ENCODE data around the gene SHLD1. TPM values are rescaled to one million over a fixed set of nuclear protein-coding genes. Genes with fewer than 3 reads are reported as not detected.

Gene SHLD1
- total RNA-seq, 1 experiment from 2014 or later, result 13.1 TPM

- H3K9me2 ChIP-seq (replicated peaks; ENCODE audit: insufficient read depth, low read length), result no peaks in the 10 kb centered on the region
- no peaks in the 10 kb centered on the region for H3K36me3 ChIP-seq (ENCODE audit: insufficient read depth, low read length)
- H3K4me1 ChIP-seq (ENCODE audit: low read length), result no peaks in the 10 kb centered on the region
- no peaks in the 10 kb centered on the region for H3K27me3 ChIP-seq (ENCODE audit: low read length)
- no peak overlapping the region for H3K9ac ChIP-seq (ENCODE audit: low read length)
- H3K27ac ChIP-seq (ENCODE audit: low read length), result no peak overlapping the region
- no peaks in the 10 kb centered on the region for H3K9me3 ChIP-seq (ENCODE audit: low read length)
- H3K79me2 ChIP-seq (ENCODE audit: low read length), result no peaks in the 10 kb centered on the region
- H3K4me2 ChIP-seq (ENCODE audit: low read depth, low read length, poor library complexity, severe bottlenecking), result no peak overlapping the region
- H2AFZ ChIP-seq (ENCODE audit: low read length), result no peak overlapping the region
- H3K4me3 ChIP-seq (ENCODE audit: low read length), result no peak overlapping the region
- H4K20me1 ChIP-seq (ENCODE audit: insufficient read depth, low read depth, low read length), result 0 out of 2 replicates have a peak, but pooled peaks cover 5% of the 10 kb centered on the region
- no peak for DNase-seq
Measured at GRCh38 chr20:5833309-5833941, 83.2 kb downstream of the SHLD1 start.

GRCh38 chr20:5834436-5835005 is 84.3 kb downstream of the SHLD1 start:
- H4K20me1 ChIP-seq (ENCODE audit: insufficient read depth, low read depth, low read length), result 0 out of 2 replicates have a peak, but pooled peaks cover 5% of the 10 kb centered on the region
- H3K9me2 ChIP-seq (replicated peaks; ENCODE audit: insufficient read depth, low read length), result no peaks in the 10 kb centered on the region
- no peak for DNase-seq
- H2AFZ ChIP-seq (ENCODE audit: low read length), result no peak overlapping the region
- no peaks in the 10 kb centered on the region for H3K27me3 ChIP-seq (ENCODE audit: low read length)
- no peak overlapping the region for H3K4me3 ChIP-seq (ENCODE audit: low read length)
- H3K79me2 ChIP-seq (ENCODE audit: low read length), result no peaks in the 10 kb centered on the region
- no peaks in the 10 kb centered on the region for H3K36me3 ChIP-seq (ENCODE audit: insufficient read depth, low read length)
- H3K9me3 ChIP-seq (ENCODE audit: low read length), result no peaks in the 10 kb centered on the region
- H3K9ac ChIP-seq (ENCODE audit: low read length), result no peak overlapping the region
- H3K27ac ChIP-seq (ENCODE audit: low read length), result no peak overlapping the region
- no peaks in the 10 kb centered on the region for H3K4me1 ChIP-seq (ENCODE audit: low read length)
- no peak overlapping the region for H3K4me2 ChIP-seq (ENCODE audit: low read depth, low read length, poor library complexity, severe bottlenecking)

GRCh38 chr20:5835321-5835821 is 85.2 kb downstream of the SHLD1 start:
- no peaks in the 10 kb centered on the region for H3K9me2 ChIP-seq (replicated peaks; ENCODE audit: insufficient read depth, low read length)
- H3K27ac ChIP-seq (ENCODE audit: low read length), result no peak overlapping the region
- no peak overlapping the region for H3K4me3 ChIP-seq (ENCODE audit: low read length)
- H4K20me1 ChIP-seq (ENCODE audit: insufficient read depth, low read depth, low read length), result 0 out of 2 replicates have a peak, but pooled peaks cover 5% of the 10 kb centered on the region
- H3K9ac ChIP-seq (ENCODE audit: low read length), result no peak overlapping the region
- H3K4me2 ChIP-seq (ENCODE audit: low read depth, low read length, poor library complexity, severe bottlenecking), result no peak overlapping the region
- no peaks in the 10 kb centered on the region for H3K27me3 ChIP-seq (ENCODE audit: low read length)
- H3K9me3 ChIP-seq (ENCODE audit: low read length), result no peaks in the 10 kb centered on the region
- DNase-seq, result no peak
- H3K36me3 ChIP-seq (ENCODE audit: insufficient read depth, low read length), result no peaks in the 10 kb centered on the region
- no peak overlapping the region for H2AFZ ChIP-seq (ENCODE audit: low read length)
- no peaks in the 10 kb centered on the region for H3K79me2 ChIP-seq (ENCODE audit: low read length)
- H3K4me1 ChIP-seq (ENCODE audit: low read length), result no peaks in the 10 kb centered on the region

GRCh38 chr20:5835871-5836270 is 85.7 kb downstream of the SHLD1 start:
- H3K27ac ChIP-seq (ENCODE audit: low read length), result no peak overlapping the region
- no peaks in the 10 kb centered on the region for H3K79me2 ChIP-seq (ENCODE audit: low read length)
- H3K4me1 ChIP-seq (ENCODE audit: low read length), result no peaks in the 10 kb centered on the region
- H3K4me3 ChIP-seq (ENCODE audit: low read length), result no peak overlapping the region
- H3K9ac ChIP-seq (ENCODE audit: low read length), result no peak overlapping the region
- no peak for DNase-seq
- H3K36me3 ChIP-seq (ENCODE audit: insufficient read depth, low read length), result no peaks in the 10 kb centered on the region
- no peak overlapping the region for H3K4me2 ChIP-seq (ENCODE audit: low read depth, low read length, poor library complexity, severe bottlenecking)
- H3K9me2 ChIP-seq (replicated peaks; ENCODE audit: insufficient read depth, low read length), result no peaks in the 10 kb centered on the region
- no peaks in the 10 kb centered on the region for H3K27me3 ChIP-seq (ENCODE audit: low read length)
- H3K9me3 ChIP-seq (ENCODE audit: low read length), result no peaks in the 10 kb centered on the region
- 0 out of 2 replicates have a peak, but pooled peaks cover 5% of the 10 kb centered on the region for H4K20me1 ChIP-seq (ENCODE audit: insufficient read depth, low read depth, low read length)
- H2AFZ ChIP-seq (ENCODE audit: low read length), result no peak overlapping the region

GRCh38 chr20:5836569-5836968 is 86.4 kb downstream of the SHLD1 start:
- no peaks in the 10 kb centered on the region for H3K79me2 ChIP-seq (ENCODE audit: low read length)
- H4K20me1 ChIP-seq (ENCODE audit: insufficient read depth, low read depth, low read length), result 0 out of 2 replicates have a peak, but pooled peaks cover 5% of the 10 kb centered on the region
- DNase-seq, result no peak
- no peaks in the 10 kb centered on the region for H3K27me3 ChIP-seq (ENCODE audit: low read length)
- no peaks in the 10 kb centered on the region for H3K36me3 ChIP-seq (ENCODE audit: insufficient read depth, low read length)
- H3K4me3 ChIP-seq (ENCODE audit: low read length), result no peak overlapping the region
- no peaks in the 10 kb centered on the region for H3K9me2 ChIP-seq (replicated peaks; ENCODE audit: insufficient read depth, low read length)
- H3K4me2 ChIP-seq (ENCODE audit: low read depth, low read length, poor library complexity, severe bottlenecking), result no peak overlapping the region
- H3K9me3 ChIP-seq (ENCODE audit: low read length), result no peaks in the 10 kb centered on the region
- H3K27ac ChIP-seq (ENCODE audit: low read length), result no peak overlapping the region
- no peak overlapping the region for H3K9ac ChIP-seq (ENCODE audit: low read length)
- H3K4me1 ChIP-seq (ENCODE audit: low read length), result no peaks in the 10 kb centered on the region
- no peak overlapping the region for H2AFZ ChIP-seq (ENCODE audit: low read length)

GRCh38 chr20:5840411-5841002 is 90.3 kb downstream of the SHLD1 start:
- 0 out of 2 replicates have a peak, but pooled peaks cover 8% of the 10 kb centered on the region for H4K20me1 ChIP-seq (ENCODE audit: insufficient read depth, low read depth, low read length)

GRCh38 chr20:5841522-5841921 is 91.3 kb downstream of the SHLD1 start:
- no peak overlapping the region for H3K27ac ChIP-seq (ENCODE audit: low read length)
- H3K9me2 ChIP-seq (replicated peaks; ENCODE audit: insufficient read depth, low read length), result no peaks in the 10 kb centered on the region
- no peaks in the 10 kb centered on the region for H3K27me3 ChIP-seq (ENCODE audit: low read length)
- no peak overlapping the region for H2AFZ ChIP-seq (ENCODE audit: low read length)
- H3K4me3 ChIP-seq (ENCODE audit: low read length), result no peak overlapping the region
- DNase-seq, result no peak
- no peaks in the 10 kb centered on the region for H3K79me2 ChIP-seq (ENCODE audit: low read length)
- H3K4me1 ChIP-seq (ENCODE audit: low read length), result no peaks in the 10 kb centered on the region
- H4K20me1 ChIP-seq (ENCODE audit: insufficient read depth, low read depth, low read length), result 0 out of 2 replicates have a peak, but pooled peaks cover 8% of the 10 kb centered on the region
- no peak overlapping the region for H3K9ac ChIP-seq (ENCODE audit: low read length)
- no peaks in the 10 kb centered on the region for H3K9me3 ChIP-seq (ENCODE audit: low read length)
- H3K36me3 ChIP-seq (ENCODE audit: insufficient read depth, low read length), result no peaks in the 10 kb centered on the region
- H3K4me2 ChIP-seq (ENCODE audit: low read depth, low read length, poor library complexity, severe bottlenecking), result no peak overlapping the region

More at GRCh38 chr20:5840411-5841002, 90.3 kb downstream of the SHLD1 start:
- Histone ChIP-seq H3K9me2 (replicated peaks; ENCODE audit: insufficient read depth, low read length) (no peaks in the 10 kb centered on the region), H3K4me2 (ENCODE audit: low read depth, low read length, poor library complexity, severe bottlenecking) (no peak overlapping the region), H3K36me3 (ENCODE audit: insufficient read depth, low read length) (no peaks in the 10 kb centered on the region), H3K79me2 (ENCODE audit: low read length) (no peaks in the 10 kb centered on the region), H3K9me3 (ENCODE audit: low read length) (no peaks in the 10 kb centered on the region), H3K4me1 (ENCODE audit: low read length) (no peaks in the 10 kb centered on the region), H3K27me3 (ENCODE audit: low read length) (no peaks in the 10 kb centered on the region), H3K9ac (ENCODE audit: low read length) (no peak overlapping the region), H3K27ac (ENCODE audit: low read length) (no peak overlapping the region), H3K4me3 (ENCODE audit: low read length) (no peak overlapping the region), H2AFZ (ENCODE audit: low read length) (no peak overlapping the region)
- no peak for DNase-seq

GRCh38 chr20:5842465-5842864 is 92.3 kb downstream of the SHLD1 start:
- H3K9me2 ChIP-seq (replicated peaks; ENCODE audit: insufficient read depth, low read length), result no peaks in the 10 kb centered on the region
- no peaks in the 10 kb centered on the region for H3K36me3 ChIP-seq (ENCODE audit: insufficient read depth, low read length)
- H3K4me1 ChIP-seq (ENCODE audit: low read length), result no peaks in the 10 kb centered on the region
- H2AFZ ChIP-seq (ENCODE audit: low read length), result no peak overlapping the region
- no peak overlapping the region for H3K4me2 ChIP-seq (ENCODE audit: low read depth, low read length, poor library complexity, severe bottlenecking)
- no peaks in the 10 kb centered on the region for H3K9me3 ChIP-seq (ENCODE audit: low read length)
- no peak for DNase-seq
- H3K4me3 ChIP-seq (ENCODE audit: low read length), result no peak overlapping the region
- H3K9ac ChIP-seq (ENCODE audit: low read length), result no peak overlapping the region
- H4K20me1 ChIP-seq (ENCODE audit: insufficient read depth, low read depth, low read length), result 0 out of 2 replicates have a peak, but pooled peaks cover 8% of the 10 kb centered on the region
- H3K27ac ChIP-seq (ENCODE audit: low read length), result no peak overlapping the region
- H3K27me3 ChIP-seq (ENCODE audit: low read length), result no peaks in the 10 kb centered on the region
- H3K79me2 ChIP-seq (ENCODE audit: low read length), result no peaks in the 10 kb centered on the region
